GM12878 (cell line): ENCODE measurements around the gene RABEP2. TPM values are rescaled to one million over a fixed set of nuclear protein-coding genes. Genes with fewer than 3 reads are reported as not detected.

Experiments
- ATAC-seq: fragments of 200-7000 bp; cut with Tn5 transposase; 3 replicates; pipeline ENCODE4 v1.9.1; 2020; ENCODE audit warnings: mild to moderate bottlenecking, moderate library complexity
- BruUV-seq: library from RNA; stranded (reverse); fragments of 400-500 nt; replicated peaks from 2 replicates; lab custom pipeline; 2021; lab: Mats Ljungman, UMichigan
- CTCF ChIA-PET: fragments of 300-600 bp; sonication (Branson Sonifier 250); formaldehyde crosslinking; extraction: SDS; loops from one replicate; lab custom pipeline; 2021; ENCODE audit warnings: inconsistent platforms; lab: Yijun Ruan, JAX
- POLR2A ChIA-PET: fragments of 350-600 bp; formaldehyde crosslinking; extraction: SDS; loops from one replicate; lab custom pipeline; 2021; ENCODE audit warnings: inconsistent platforms; lab: Charles Lee
- RAD21 ChIA-PET: fragments of 300-600 bp; sonication (Branson Sonifier 250); formaldehyde crosslinking; loops from one replicate; lab custom pipeline; 2023; ENCODE audit warnings: antibody characterized with exemption; ENCODE audit not compliant: unreplicated experiment; lab: Charles Lee
- SMC1A ChIA-PET: fragments of 300-600 bp; sonication (Branson Sonifier 250); formaldehyde crosslinking; loops from one replicate; lab custom pipeline; 2023; ENCODE audit not compliant: unreplicated experiment, uncharacterized antibody; lab: Charles Lee
- DNase-seq: peaks from one replicate; pipeline ENCODE4 v3.0.0-alpha.2; 2011; ENCODE audit warnings: low read depth, low spot score
- FAIRE-seq: peaks from 3 replicates; lab custom pipeline; 2011; peaks lifted over from hg19 to GRCh38; lab: Jason Lieb, UNC
- H2AFZ ChIP-seq: 2 replicates; pipeline ENCODE4 v1.6.0; 2011; ENCODE audit warnings: low read depth, low read length, control low read depth; ENCODE audit not compliant: control insufficient read depth
- H3K27ac ChIP-seq: 2 replicates; pipeline ENCODE4 v1.5.1; 2011; ENCODE audit warnings: control low read depth; ENCODE audit not compliant: control insufficient read depth, insufficient read depth
- H3K27me3 ChIP-seq, 2 experiments: replicated peaks in 1 of 2; 2 replicates each; pipeline versions ENCODE4 v1.6.0 to v1.6.1; 2011; ENCODE audit warnings: low read length in 1 of 2; ENCODE audit not compliant: control insufficient read depth in 2 of 2, insufficient read depth in 2 of 2
- H3K36me3 ChIP-seq, 2 experiments: 2 replicates each; pipeline ENCODE4 v1.5.1; 2011; ENCODE audit warnings: low read length in 1 of 2; ENCODE audit not compliant: control insufficient read depth in 2 of 2, insufficient read depth in 2 of 2
- H3K4me1 ChIP-seq: 2 replicates; pipeline ENCODE4 v1.6.1; 2011; ENCODE audit warnings: mild to moderate bottlenecking, low read length, moderate library complexity, mixed read lengths; ENCODE audit not compliant: control insufficient read depth, insufficient read depth
- H3K4me2 ChIP-seq: 2 replicates; pipeline ENCODE4 v1.6.0; 2011; ENCODE audit warnings: control low read depth; ENCODE audit not compliant: control insufficient read depth, insufficient read depth
- H3K4me3 ChIP-seq: fragments of 200-600 bp; sonication (generic); 2 replicates; pipeline ENCODE4 v1.5.1; 2016
- H3K79me2 ChIP-seq: 2 replicates; pipeline ENCODE4 v1.6.0; 2011; ENCODE audit warnings: low read length; ENCODE audit not compliant: control insufficient read depth, insufficient read depth
- H3K9ac ChIP-seq: 2 replicates; pipeline ENCODE4 v1.8.0; 2011; ENCODE audit warnings: low read length, control low read depth, mixed read lengths; ENCODE audit not compliant: control insufficient read depth, insufficient read depth
- H3K9me3 ChIP-seq: replicated peaks from 3 replicates; pipeline ENCODE4 v1.5.1; 2011; ENCODE audit warnings: mild to moderate bottlenecking, low read length; ENCODE audit not compliant: control insufficient read depth, insufficient read depth
- H4K20me1 ChIP-seq: 2 replicates; pipeline ENCODE4 v1.6.0; 2011; ENCODE audit not compliant: control insufficient read depth, insufficient read depth
- ATF3 ChIP-seq: IDR thresholded peaks from 2 replicates; pipeline ENCODE4 v1.6.1; 2011; ENCODE audit warnings: low read depth, mild to moderate bottlenecking, low read length, moderate library complexity, borderline replicate concordance; ENCODE audit errors: extremely low read depth
- CBX5 ChIP-seq: sonication (generic); IDR thresholded peaks from 2 replicates; pipeline ENCODE4 v1.6.1; 2016; ENCODE audit warnings: low read depth, moderate library complexity, mild to moderate bottlenecking, inconsistent platforms
- NBN ChIP-seq: fragments of 450-650 bp; IDR thresholded peaks from 2 replicates; pipeline ENCODE4 v1.6.1; 2016
- NFXL1 ChIP-seq: fragments of 450-650 bp; IDR thresholded peaks from 2 replicates; pipeline ENCODE4 v1.6.1; 2017; ENCODE audit warnings: antibody characterized with exemption, mild to moderate bottlenecking, borderline replicate concordance
- SMARCA5 ChIP-seq: fragments of 450-650 bp; IDR thresholded peaks from 2 replicates; pipeline ENCODE4 v1.6.1; 2017; ENCODE audit warnings: mild to moderate bottlenecking
- SRF ChIP-seq, 2 experiments: IDR thresholded peaks; 2 replicates each; pipeline ENCODE4 v1.6.1; 2011; ENCODE audit warnings: low read depth in 2 of 2, low read length in 2 of 2, mild to moderate bottlenecking in 1 of 2, moderate library complexity in 1 of 2
- YBX1 ChIP-seq: fragments of 450-650 bp; IDR thresholded peaks from 2 replicates; pipeline ENCODE4 v1.6.1; 2016; ENCODE audit warnings: antibody characterized with exemption
- WGBS: methylation state at CpG from one replicate; pipeline ENCODE4 v1.1.6; 2016; ENCODE audit warnings: low lambda C conversion rate; ENCODE audit not compliant: insufficient replicate concordance, insufficient coverage; ENCODE audit errors: missing lambda C conversion rate; 5-methylcytosine and 5-hydroxymethylcytosine counted together
- in situ Hi-C: fragments of 300-500 bp; cut with MboI; formaldehyde crosslinking; loops from 9 replicates; pipeline ENCODE4 v1.14.3; 2018; ENCODE audit warnings: mixed read lengths
- intact Hi-C: fragments of 100-400 bp; cut with micrococcal nuclease; formaldehyde crosslinking; loops from one replicate; pipeline ENCODE4 v1.14.2; 2022; ENCODE audit not compliant: unreplicated experiment
- polyA plus RNA-seq, 11 experiments: library from polyadenylated mRNA; depleted of rRNA in 4 of 11; unstranded in 6 of 11; stranded (reverse) in 5 of 11; fragments of >200 nt; fragmentation: Nextera tagmentation in 4 of 11; fragmentation: Illumina TruSeq in 1 of 11; extraction: Ambion mirVana in 4 of 11; extraction: Trizol in 1 of 11; gene quantifications; 1 replicate in 1 of 11; 2 replicates in 10 of 11; pipeline versions ENCODE4 v1.2.1 to v1.2.3, GENCODE V29; 2011 to 2016; ENCODE audit warnings: inconsistent platforms in 2 of 11, missing spikeins in 2 of 11, low read depth in 1 of 11
- total RNA-seq, 4 experiments: library from RNA; depleted of rRNA in 3 of 4; stranded (reverse); fragments of >200 nt in 3 of 4; fragmentation: Illumina TruSeq in 1 of 4; extraction: Trizol in 1 of 4; gene quantifications; 2 replicates each; pipeline versions ENCODE4 v1.2.1 to v1.2.3, GENCODE V29; 2013 to 2021
- TF ChIP-seq, protein P1 (sequence below): fragments of 450-650 bp; IDR thresholded peaks from 2 replicates; pipeline ENCODE4 v1.6.1; 2014; ENCODE audit warnings: mild to moderate bottlenecking

Gene RABEP2
- total and polyA plus RNA-seq, 10 of the 15 experiments (the other 5 are each of a cell fraction or from before 2014, with no cell fraction given): 0.47 to 33.2 (median 18.6) TPM

- FAIRE-seq: no peak
- ATAC-seq: no peak
- H3K27me3 ChIP-seq: no peaks in the 10 kb centered on the region
- 86% methylated on average over 14 of the region's 14 CpGs for WGBS
- RAD21 ChIA-PET: no interaction called here
- H3K4me1 ChIP-seq: no peaks in the 10 kb centered on the region
- no peak overlapping the region for H3K4me3 ChIP-seq
- no peaks in the 10 kb centered on the region for H3K79me2 ChIP-seq
- H3K9ac ChIP-seq: no peak overlapping the region
- in situ Hi-C loops: no loop called here
- BruUV-seq: no TSS peak
- H3K9me3 ChIP-seq: no peaks in the 10 kb centered on the region
- peaks cover 6 to 8% of the 10 kb centered on the region in 2 experiments; a peak in 3 of 4 replicates for H3K36me3 ChIP-seq
- SMC1A ChIA-PET: no interaction called here
- CTCF ChIA-PET: no interaction called here
- no peaks in the 10 kb centered on the region for H4K20me1 ChIP-seq
- H3K27ac ChIP-seq: no peak overlapping the region
- no peak for DNase-seq
- no peak overlapping the region for H2AFZ ChIP-seq
- TF ChIP-seq SMARCA5: no peak
- no peak for TF ChIP-seq ATF3
- no peak for TF ChIP-seq YBX1
- TF ChIP-seq NFXL1: no peak
- no peak for TF ChIP-seq SRF (IDR thresholded peaks at IDR 0.05; ENCODE audit: low read depth in 2 of 2, low read length in 2 of 2)
- TF ChIP-seq CBX5: no peak
- TF ChIP-seq NBN: no peak
- TF ChIP-seq, protein P1, sequence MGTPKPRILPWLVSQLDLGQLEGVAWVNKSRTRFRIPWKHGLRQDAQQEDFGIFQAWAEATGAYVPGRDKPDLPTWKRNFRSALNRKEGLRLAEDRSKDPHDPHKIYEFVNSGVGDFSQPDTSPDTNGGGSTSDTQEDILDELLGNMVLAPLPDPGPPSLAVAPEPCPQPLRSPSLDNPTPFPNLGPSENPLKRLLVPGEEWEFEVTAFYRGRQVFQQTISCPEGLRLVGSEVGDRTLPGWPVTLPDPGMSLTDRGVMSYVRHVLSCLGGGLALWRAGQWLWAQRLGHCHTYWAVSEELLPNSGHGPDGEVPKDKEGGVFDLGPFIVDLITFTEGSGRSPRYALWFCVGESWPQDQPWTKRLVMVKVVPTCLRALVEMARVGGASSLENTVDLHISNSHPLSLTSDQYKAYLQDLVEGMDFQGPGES: no peak
- H3K4me2 ChIP-seq: no peak overlapping the region
- intact Hi-C loops: no loop called here
- POLR2A ChIA-PET: no interaction called here
Observed at GRCh38 chr16:28904363-28904762, 20.7 kb downstream of the RABEP2 start.
